ENCODE results near the gene MORF4L2. TPM values are rescaled to one million over a fixed set of nuclear protein-coding genes. Genes with fewer than 3 reads are reported as not detected.
"Not testable (repeated sequence)": the region's sequence is repeated elsewhere in the genome, so short reads cannot be mapped to it uniquely, and the experiment has no call there.

MORF4L2 gene
- total RNA-seq, 4 donors from 2014 or later: 299 to 400 (median 353) TPM

DNA sequence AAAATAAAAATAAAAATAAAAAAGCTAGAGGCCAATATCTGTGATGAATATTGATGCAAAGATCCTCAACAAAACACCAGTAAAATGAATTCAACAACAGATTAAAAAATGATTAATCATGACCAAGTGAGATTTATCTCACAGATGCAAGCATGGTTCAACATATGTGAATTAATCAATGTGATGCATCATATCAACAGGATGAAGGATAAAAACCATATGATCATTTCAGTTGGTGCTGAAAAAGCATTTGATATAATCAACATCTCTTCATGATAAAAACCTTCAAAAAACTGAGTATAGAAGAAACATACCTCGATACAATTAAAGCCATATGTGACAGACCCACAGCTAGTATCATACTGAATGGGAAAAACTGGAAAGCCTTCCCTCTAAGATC is 38.9 kb downstream of the MORF4L2 start:
- WGBS: 39% methylated on average over 1 of the region's 1 CpG
- DNase-seq (ENCODE audit: extremely low spot score): no peak
- Histone ChIP-seq H3K9me3 (peaks cover 0 to 12% (median 0%) of the 10 kb centered on the region in 4 donors), H3K36me3 (no peaks in the 10 kb centered on the region), H3K4me1 (no peaks in the 10 kb centered on the region), H3K27me3 (no peaks in the 10 kb centered on the region), H3K4me3 (no peak overlapping the region), H3K27ac (replicated peaks in 1 of 4) (no peak overlapping the region)
- TF ChIP-seq, protein P1, sequence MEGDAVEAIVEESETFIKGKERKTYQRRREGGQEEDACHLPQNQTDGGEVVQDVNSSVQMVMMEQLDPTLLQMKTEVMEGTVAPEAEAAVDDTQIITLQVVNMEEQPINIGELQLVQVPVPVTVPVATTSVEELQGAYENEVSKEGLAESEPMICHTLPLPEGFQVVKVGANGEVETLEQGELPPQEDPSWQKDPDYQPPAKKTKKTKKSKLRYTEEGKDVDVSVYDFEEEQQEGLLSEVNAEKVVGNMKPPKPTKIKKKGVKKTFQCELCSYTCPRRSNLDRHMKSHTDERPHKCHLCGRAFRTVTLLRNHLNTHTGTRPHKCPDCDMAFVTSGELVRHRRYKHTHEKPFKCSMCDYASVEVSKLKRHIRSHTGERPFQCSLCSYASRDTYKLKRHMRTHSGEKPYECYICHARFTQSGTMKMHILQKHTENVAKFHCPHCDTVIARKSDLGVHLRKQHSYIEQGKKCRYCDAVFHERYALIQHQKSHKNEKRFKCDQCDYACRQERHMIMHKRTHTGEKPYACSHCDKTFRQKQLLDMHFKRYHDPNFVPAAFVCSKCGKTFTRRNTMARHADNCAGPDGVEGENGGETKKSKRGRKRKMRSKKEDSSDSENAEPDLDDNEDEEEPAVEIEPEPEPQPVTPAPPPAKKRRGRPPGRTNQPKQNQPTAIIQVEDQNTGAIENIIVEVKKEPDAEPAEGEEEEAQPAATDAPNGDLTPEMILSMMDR (IDR thresholded peaks at IDR 0.05): no peak
- TF ChIP-seq POLR2AphosphoS5 (IDR thresholded peaks at IDR 0.05) (no peak), EP300 (IDR thresholded peaks at IDR 0.05) (no peak), POLR2A (IDR thresholded peaks at IDR 0.05; ENCODE audit: low read depth) (no peak)
- intact Hi-C loops (cut with DNase I): no loop called here

DNA sequence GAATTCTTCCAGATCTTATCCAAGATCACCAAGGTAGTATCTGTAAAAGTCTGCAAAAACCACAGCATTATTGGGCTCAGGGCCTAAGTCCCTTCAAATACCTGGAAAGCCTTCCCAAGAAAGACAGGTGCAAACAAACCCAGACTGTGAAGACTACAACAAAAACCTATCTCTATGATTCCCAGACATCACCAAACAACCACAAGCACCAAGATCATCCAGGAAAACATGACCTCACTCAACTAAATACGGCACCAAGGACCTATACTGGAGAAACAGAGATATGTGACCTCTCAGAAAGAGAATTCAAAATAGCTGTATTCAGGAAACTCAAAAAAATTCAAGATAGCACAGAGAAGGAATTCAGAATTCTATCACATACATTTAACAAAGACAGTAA is 42.4 kb downstream of the MORF4L2 start:
- Histone ChIP-seq H3K4me3 (no peak overlapping the region), H3K4me1 (no peaks in the 10 kb centered on the region), H3K36me3 (no peaks in the 10 kb centered on the region), H3K27me3 (no peaks in the 10 kb centered on the region), H3K27ac (replicated peaks in 1 of 4) (no peak overlapping the region), H3K9me3 (peaks cover 0 to 12% (median 0%) of the 10 kb centered on the region in 4 donors)
- WGBS: 40% methylated on average over 1 of the region's 1 CpG
- intact Hi-C loops (cut with DNase I): no loop called here
- TF ChIP-seq EP300 (IDR thresholded peaks at IDR 0.05) (no peak), POLR2A (IDR thresholded peaks at IDR 0.05; ENCODE audit: low read depth) (no peak), POLR2AphosphoS5 (IDR thresholded peaks at IDR 0.05) (no peak)
- TF ChIP-seq, protein P1 (IDR thresholded peaks at IDR 0.05): no peak
- no peak for DNase-seq (ENCODE audit: extremely low spot score)

DNA sequence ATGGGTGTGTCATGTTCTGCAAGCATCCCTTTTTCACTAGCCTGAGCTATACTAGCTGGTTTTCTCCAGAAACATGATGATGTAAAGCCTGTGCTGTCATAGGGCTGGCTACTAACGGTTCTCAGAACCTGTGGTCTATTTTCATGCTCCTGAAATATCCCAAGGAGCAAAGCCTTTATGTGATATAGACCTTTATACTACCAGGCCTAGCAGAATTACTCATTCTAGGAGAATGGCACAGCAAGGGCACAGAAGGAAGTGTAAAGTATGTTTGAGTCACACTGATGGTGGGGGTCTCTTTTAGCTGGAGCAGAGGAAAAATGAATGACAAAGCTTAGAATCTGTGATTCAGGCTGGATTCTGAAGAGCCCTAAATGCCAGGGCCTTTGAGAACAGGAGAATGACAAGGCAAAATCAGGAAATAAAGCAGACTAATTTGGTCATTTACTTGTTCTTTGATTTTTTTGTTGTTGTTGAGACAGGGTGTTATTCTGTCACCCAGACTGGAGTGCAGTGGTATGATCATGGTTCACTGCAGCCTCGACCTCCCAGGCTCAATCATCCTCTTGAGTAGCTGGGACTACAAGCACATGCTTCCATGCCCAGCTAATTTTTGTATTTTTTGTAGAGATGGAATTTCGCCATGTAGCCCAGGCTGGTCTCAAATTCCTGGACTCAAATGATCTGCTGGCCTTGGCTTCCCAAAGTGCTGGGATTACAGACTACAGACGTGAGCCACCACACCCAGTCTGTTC is 45.9 kb downstream of the MORF4L2 start:
- H3K9me3 ChIP-seq: peaks cover 0 to 6% (median 0%) of the 10 kb centered on the region in 4 donors
- H3K4me3 ChIP-seq: no peak overlapping the region
- no peak for DNase-seq (ENCODE audit: extremely low spot score)
- H3K36me3 ChIP-seq: no peaks in the 10 kb centered on the region
- no peaks in the 10 kb centered on the region for H3K27me3 ChIP-seq
- no peak overlapping the region for H3K27ac ChIP-seq (replicated peaks in 1 of 4)
- WGBS: 60% methylated on average over 4 of the region's 4 CpGs
- intact Hi-C loops (cut with DNase I): no loop called here
- H3K4me1 ChIP-seq: no peaks in the 10 kb centered on the region
- TF ChIP-seq POLR2A (IDR thresholded peaks at IDR 0.05; ENCODE audit: low read depth) (no peak), POLR2AphosphoS5 (IDR thresholded peaks at IDR 0.05) (no peak)
- TF ChIP-seq, protein P1 (IDR thresholded peaks at IDR 0.05): no peak

DNA sequence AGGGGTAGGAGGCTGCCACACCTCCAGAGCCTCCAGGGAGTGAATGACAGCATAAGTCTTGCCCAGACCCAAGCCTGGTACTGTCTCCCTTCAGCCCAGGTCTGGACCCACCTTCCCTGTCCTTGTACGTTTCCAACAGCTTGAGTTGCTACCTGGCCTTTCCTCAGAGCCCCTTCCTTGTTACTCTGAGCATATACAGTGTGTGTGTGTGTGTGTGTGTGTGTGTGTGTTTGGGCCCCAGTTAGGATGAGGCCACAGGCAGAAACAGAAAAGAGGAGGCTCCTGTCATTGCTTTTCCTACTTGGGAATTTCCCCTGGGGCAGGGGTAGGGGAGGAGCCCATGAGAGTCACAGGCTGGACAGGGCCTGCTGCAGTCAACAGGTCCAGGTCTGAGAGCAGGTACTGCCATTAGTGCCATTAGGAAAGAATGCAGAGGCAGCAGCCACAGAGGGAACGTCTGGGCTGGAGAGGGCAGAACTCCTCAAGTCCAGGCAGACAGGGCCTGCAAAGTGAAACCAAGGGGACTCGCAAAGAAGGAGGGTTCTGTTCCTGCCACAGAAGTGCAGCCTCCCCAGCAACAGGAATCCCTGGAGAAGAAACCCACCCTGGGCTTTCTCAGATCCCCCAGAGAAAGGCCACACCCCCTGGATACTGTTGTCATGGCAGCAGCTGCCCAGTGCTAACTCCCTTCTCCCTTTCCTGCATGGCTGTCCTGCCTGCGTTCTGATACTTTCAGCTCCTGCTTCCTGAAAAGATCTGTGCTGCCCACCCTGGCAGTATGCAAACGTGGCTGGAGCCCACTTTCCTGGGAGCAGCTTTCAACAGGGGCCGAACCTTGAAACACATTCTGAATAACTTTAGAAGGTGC is 47.8 kb downstream of the MORF4L2 start:
- WGBS: 41% methylated on average over 5 of the region's 6 CpGs
- not testable (repeated sequence) for H3K4me1 ChIP-seq; H3K36me3 ChIP-seq; DNase-seq (ENCODE audit: extremely low spot score); H3K27me3 ChIP-seq; H3K27ac ChIP-seq (replicated peaks in 1 of 4); H3K9me3 ChIP-seq
- intact Hi-C loops (cut with DNase I): loop anchor here (5.0 kb wide), 1 partner anchor 34 kb away; no protein-coding TSS in a partner anchor
- H3K4me3 ChIP-seq: peak overlapping the region in 1 of 4 donors; percentile 30

DNA sequence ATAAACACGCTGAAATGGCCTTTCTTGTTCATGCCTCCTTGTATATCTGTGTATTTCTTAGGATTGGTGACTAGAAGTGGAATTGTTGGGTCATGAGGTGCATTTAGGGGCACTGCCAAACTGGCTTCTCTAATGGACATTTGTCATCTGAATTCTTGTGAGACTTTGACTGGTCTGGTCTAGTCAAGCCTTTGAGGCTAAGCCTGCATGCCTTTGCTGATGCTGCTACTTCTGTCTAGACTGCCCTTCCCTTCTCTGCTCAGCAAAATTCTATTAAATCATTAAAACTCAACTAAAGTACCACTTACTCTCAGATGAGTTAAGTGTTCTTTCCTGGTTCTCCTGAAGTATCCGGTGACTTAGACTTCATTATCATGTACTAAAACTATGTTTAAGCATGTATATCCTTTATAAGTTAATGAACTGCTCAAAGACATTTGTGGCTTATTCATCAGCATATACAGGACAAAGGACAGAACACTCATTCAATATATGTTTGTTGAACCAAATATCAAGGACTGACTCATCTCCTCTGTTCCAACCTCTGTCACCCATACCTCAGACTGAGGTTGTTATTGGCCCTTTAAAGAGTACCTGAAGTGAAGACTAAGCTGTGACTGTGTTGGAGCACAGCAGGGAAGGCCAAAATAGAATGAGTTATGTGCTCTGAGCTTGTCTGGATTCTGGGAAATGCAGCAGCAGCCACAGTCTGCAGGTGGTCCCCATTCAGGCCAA is 48.7 kb downstream of the MORF4L2 start:
- no peaks in the 10 kb centered on the region for H3K27me3 ChIP-seq
- no peak overlapping the region for H3K4me3 ChIP-seq
- no peaks in the 10 kb centered on the region for H3K4me1 ChIP-seq
- WGBS: 75% methylated on average over 2 of the region's 2 CpGs
- intact Hi-C loops (cut with DNase I): loop anchor here (5.0 kb wide), 1 partner anchor 35 kb away; no protein-coding TSS in a partner anchor
- no peaks in the 10 kb centered on the region for H3K9me3 ChIP-seq
- DNase-seq (ENCODE audit: extremely low spot score): no peak
- H3K36me3 ChIP-seq: no peaks in the 10 kb centered on the region
- H3K27ac ChIP-seq (replicated peaks in 1 of 4): no peak overlapping the region
- no peak for TF ChIP-seq POLR2AphosphoS5 (IDR thresholded peaks at IDR 0.05)
- no peak for TF ChIP-seq POLR2A (IDR thresholded peaks at IDR 0.05; ENCODE audit: low read depth)
- TF ChIP-seq EP300 (IDR thresholded peaks at IDR 0.05): no peak
- TF ChIP-seq, protein P1 (IDR thresholded peaks at IDR 0.05): no peak
